ENCODE data around the gene SCAPER.
A peak's percentile ranks its signal among the peaks of the same experiment; 100 is the strongest.

Gene SCAPER

GRCh38 chr15:76791511-76791910 lies 113.6 kb downstream of the SCAPER start:
- H3K27ac ChIP-seq (replicated peaks) = no peak overlapping the region
- no peak for DNase-seq (ENCODE audit: low read depth in 1 of 2, low spot score in 1 of 2)
- H3K27me3 ChIP-seq (ENCODE audit: insufficient read depth, poor library complexity, severe bottlenecking) = no peaks in the 10 kb centered on the region
- TF ChIP-seq GABPA (IDR thresholded peaks at IDR 0.05; ENCODE audit: low read depth) = no peak
- TF ChIP-seq CTCF (IDR thresholded peaks at IDR 0.05; ENCODE audit: insufficient read depth, low read length) = no peak
- TF ChIP-seq, protein P1, sequence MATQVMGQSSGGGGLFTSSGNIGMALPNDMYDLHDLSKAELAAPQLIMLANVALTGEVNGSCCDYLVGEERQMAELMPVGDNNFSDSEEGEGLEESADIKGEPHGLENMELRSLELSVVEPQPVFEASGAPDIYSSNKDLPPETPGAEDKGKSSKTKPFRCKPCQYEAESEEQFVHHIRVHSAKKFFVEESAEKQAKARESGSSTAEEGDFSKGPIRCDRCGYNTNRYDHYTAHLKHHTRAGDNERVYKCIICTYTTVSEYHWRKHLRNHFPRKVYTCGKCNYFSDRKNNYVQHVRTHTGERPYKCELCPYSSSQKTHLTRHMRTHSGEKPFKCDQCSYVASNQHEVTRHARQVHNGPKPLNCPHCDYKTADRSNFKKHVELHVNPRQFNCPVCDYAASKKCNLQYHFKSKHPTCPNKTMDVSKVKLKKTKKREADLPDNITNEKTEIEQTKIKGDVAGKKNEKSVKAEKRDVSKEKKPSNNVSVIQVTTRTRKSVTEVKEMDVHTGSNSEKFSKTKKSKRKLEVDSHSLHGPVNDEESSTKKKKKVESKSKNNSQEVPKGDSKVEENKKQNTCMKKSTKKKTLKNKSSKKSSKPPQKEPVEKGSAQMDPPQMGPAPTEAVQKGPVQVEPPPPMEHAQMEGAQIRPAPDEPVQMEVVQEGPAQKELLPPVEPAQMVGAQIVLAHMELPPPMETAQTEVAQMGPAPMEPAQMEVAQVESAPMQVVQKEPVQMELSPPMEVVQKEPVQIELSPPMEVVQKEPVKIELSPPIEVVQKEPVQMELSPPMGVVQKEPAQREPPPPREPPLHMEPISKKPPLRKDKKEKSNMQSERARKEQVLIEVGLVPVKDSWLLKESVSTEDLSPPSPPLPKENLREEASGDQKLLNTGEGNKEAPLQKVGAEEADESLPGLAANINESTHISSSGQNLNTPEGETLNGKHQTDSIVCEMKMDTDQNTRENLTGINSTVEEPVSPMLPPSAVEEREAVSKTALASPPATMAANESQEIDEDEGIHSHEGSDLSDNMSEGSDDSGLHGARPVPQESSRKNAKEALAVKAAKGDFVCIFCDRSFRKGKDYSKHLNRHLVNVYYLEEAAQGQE (IDR thresholded peaks at IDR 0.05; ENCODE audit: insufficient replicate concordance, low read depth) = no peak
- no peak for TF ChIP-seq SPI1 (IDR thresholded peaks at IDR 0.05; ENCODE audit: borderline replicate concordance, low read depth)
- no peak for TF ChIP-seq POLR2AphosphoS5 (IDR thresholded peaks at IDR 0.05; ENCODE audit: low read depth)
- no peak overlapping the region for H3K4me3 ChIP-seq (replicated peaks; ENCODE audit: insufficient read depth, low read length)

DNA sequence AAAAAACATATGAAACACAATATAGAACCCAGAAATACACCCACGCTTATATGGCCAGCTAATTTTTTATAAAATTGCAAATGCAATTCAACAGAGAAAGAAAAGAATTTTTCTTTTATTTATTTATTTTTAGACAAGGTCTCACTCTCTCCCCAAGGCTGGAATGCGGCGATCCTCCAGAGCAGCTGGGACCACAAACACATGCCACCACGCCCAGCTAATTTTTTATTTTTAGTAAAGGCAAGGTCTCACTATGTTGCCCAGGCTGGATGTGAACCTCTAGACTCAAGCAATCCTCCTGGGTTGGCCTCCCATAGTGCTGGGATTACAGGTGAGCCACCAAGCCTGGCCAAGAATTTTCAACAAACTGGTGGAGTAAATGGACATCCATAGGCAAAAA lies 117.9 kb downstream of the SCAPER start:
- Histone ChIP-seq H3K27me3 (ENCODE audit: insufficient read depth, poor library complexity, severe bottlenecking) (no peaks in the 10 kb centered on the region), H3K4me3 (replicated peaks; ENCODE audit: insufficient read depth, low read length) (no peak overlapping the region), H3K27ac (replicated peaks) (no peak overlapping the region)
- DNase-seq (ENCODE audit: low read depth in 1 of 2, low spot score in 1 of 2) = no peak
- TF ChIP-seq, protein P1 (IDR thresholded peaks at IDR 0.05; ENCODE audit: insufficient replicate concordance, low read depth) = no peak
- TF ChIP-seq POLR2AphosphoS5 (IDR thresholded peaks at IDR 0.05; ENCODE audit: low read depth) (no peak), GABPA (IDR thresholded peaks at IDR 0.05; ENCODE audit: low read depth) (no peak), CTCF (IDR thresholded peaks at IDR 0.05; ENCODE audit: insufficient read depth, low read length) (no peak), SPI1 (IDR thresholded peaks at IDR 0.05; ENCODE audit: borderline replicate concordance, low read depth) (no peak)

- TF ChIP-seq SPI1 (IDR thresholded peaks at IDR 0.05; ENCODE audit: borderline replicate concordance, low read depth) (peak; percentile 18; the same call in 1 of the 2 replicates), CTCF (IDR thresholded peaks at IDR 0.05; ENCODE audit: insufficient read depth, low read length) (no peak)
- no peak overlapping the region for H3K27ac ChIP-seq (replicated peaks)
- no peak overlapping the region for H3K4me3 ChIP-seq (replicated peaks; ENCODE audit: insufficient read depth, low read length)
- H3K27me3 ChIP-seq (ENCODE audit: insufficient read depth, poor library complexity, severe bottlenecking) = no peaks in the 10 kb centered on the region
- DNase-seq (ENCODE audit: low read depth in 1 of 2, low spot score in 1 of 2) = no peak
These were observed 128.2 kb downstream of the SCAPER start for GRCh38 chr15:76776969-76777368.

DNA sequence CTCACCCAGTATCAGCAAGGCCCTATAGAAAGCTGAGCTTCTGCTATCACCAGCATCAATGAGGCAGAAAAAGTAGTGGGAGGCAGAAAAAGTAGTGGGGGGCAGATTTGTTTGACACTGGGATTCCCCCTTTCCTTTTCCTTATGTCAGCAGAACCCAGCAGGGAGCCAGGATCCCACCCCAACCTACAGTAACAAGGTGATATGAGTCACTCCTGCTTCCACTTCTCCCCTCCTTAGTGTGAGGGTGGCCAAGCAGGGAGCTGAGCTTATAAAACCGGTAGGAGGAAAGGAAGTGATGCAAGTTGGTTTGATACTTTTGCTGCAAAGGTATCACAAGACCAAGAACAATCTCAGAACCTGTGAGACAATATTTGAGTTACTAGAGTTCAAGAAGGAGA lies 128.7 kb downstream of the SCAPER start:
- H3K4me3 ChIP-seq (replicated peaks; ENCODE audit: insufficient read depth, low read length) = no peak overlapping the region
- no peaks in the 10 kb centered on the region for H3K27me3 ChIP-seq (ENCODE audit: insufficient read depth, poor library complexity, severe bottlenecking)
- no peak for TF ChIP-seq SPI1 (IDR thresholded peaks at IDR 0.05; ENCODE audit: borderline replicate concordance, low read depth)
- no peak for TF ChIP-seq CTCF (IDR thresholded peaks at IDR 0.05; ENCODE audit: insufficient read depth, low read length)
- TF ChIP-seq POLR2AphosphoS5 (IDR thresholded peaks at IDR 0.05; ENCODE audit: low read depth) = no peak
- TF ChIP-seq, protein P1 (IDR thresholded peaks at IDR 0.05; ENCODE audit: insufficient replicate concordance, low read depth) = no peak
- TF ChIP-seq GABPA (IDR thresholded peaks at IDR 0.05; ENCODE audit: low read depth) = no peak
- DNase-seq (ENCODE audit: low read depth in 1 of 2, low spot score in 1 of 2) = no peak
- H3K27ac ChIP-seq (replicated peaks) = no peak overlapping the region

Measured in HL-60 (cell line).